H1 (cell line): Measurements from ENCODE around the gene RPL28. TPM values are rescaled to one million over a fixed set of nuclear protein-coding genes. Genes with fewer than 3 reads are reported as not detected.

ENCODE experiments used
- CTCF ChIA-PET: fragments of 300-600 bp; sonication (Branson Sonifier 250); formaldehyde crosslinking; loops from one replicate; lab custom pipeline; 2021; ENCODE audit not compliant: partially characterized antibody; lab: Charles Lee
- POLR2A ChIA-PET: fragments of 300-600 bp; sonication (Branson Sonifier 250); formaldehyde crosslinking; loops from one replicate; lab custom pipeline; 2021; ENCODE audit warnings: inconsistent platforms; ENCODE audit not compliant: partially characterized antibody; lab: Charles Lee
- DNase-seq, 2 experiments: peaks; one replicate each; pipeline versions ENCODE4 v3.0.0 to v3.0.0-alpha.2; 2010 to 2022; ENCODE audit warnings: low spot score in 2 of 2, low read depth in 1 of 2, mixed read lengths in 1 of 2
- FAIRE-seq: peaks from 2 replicates; lab custom pipeline; 2011; peaks lifted over from hg19 to GRCh38; lab: Jason Lieb, UNC
- H2AFZ ChIP-seq: 2 replicates; pipeline ENCODE4 v1.8.1; 2012; ENCODE audit warnings: low read length, inconsistent platforms
- H2AK5ac ChIP-seq: 2 replicates; pipeline ENCODE4 v1.6.1; 2013; ENCODE audit warnings: low read depth, low read length
- H2BK120ac ChIP-seq: replicated peaks from 2 replicates; pipeline ENCODE3; 2013; ENCODE audit warnings: low read depth, low read length, inconsistent platforms
- H2BK12ac ChIP-seq: 2 replicates; pipeline ENCODE4 v1.6.1; 2013; ENCODE audit warnings: low read depth, low read length
- H2BK15ac ChIP-seq: 2 replicates; pipeline ENCODE4 v1.6.1; 2013; ENCODE audit warnings: low read length
- H2BK20ac ChIP-seq: 2 replicates; pipeline ENCODE4 v1.6.1; 2013; ENCODE audit warnings: low read length
- H2BK5ac ChIP-seq: 2 replicates; pipeline ENCODE4 v1.6.1; 2013; ENCODE audit warnings: low read depth, low read length
- H3K14ac ChIP-seq: 2 replicates; pipeline ENCODE4 v1.6.1; 2013; ENCODE audit warnings: inconsistent platforms; ENCODE audit not compliant: insufficient read length
- H3K18ac ChIP-seq: 2 replicates; pipeline ENCODE4 v1.6.1; 2013; ENCODE audit warnings: low read length; ENCODE audit errors: extremely low read depth
- H3K23ac ChIP-seq: 2 replicates; pipeline ENCODE4 v1.6.1; 2013; ENCODE audit warnings: inconsistent platforms; ENCODE audit not compliant: insufficient read length
- H3K23me2 ChIP-seq: 2 replicates; pipeline ENCODE4 v1.6.1; 2013; ENCODE audit warnings: low read depth, low read length
- H3K27ac ChIP-seq: 2 replicates; pipeline ENCODE4 v1.6.1; 2011; ENCODE audit warnings: low read depth, low read length, inconsistent platforms
- H3K27me3 ChIP-seq, 4 experiments: replicated peaks in 1 of 4; 1 replicate in 1 of 4; 2 replicates in 3 of 4; pipeline versions ENCODE4 v1.6.1 to v1.8.1; 2011 to 2013; ENCODE audit warnings: low read length in 3 of 4, mild to moderate bottlenecking in 3 of 4, inconsistent platforms in 2 of 4, mixed read lengths in 2 of 4, moderate library complexity in 1 of 4; ENCODE audit not compliant: control insufficient read depth in 3 of 4, insufficient read depth in 3 of 4; ENCODE audit errors: extremely low read depth in 1 of 4
- H3K36me3 ChIP-seq, 4 experiments: 2 replicates each; pipeline versions ENCODE4 v1.6.1 to v1.8.1; 2011 to 2013; ENCODE audit warnings: mild to moderate bottlenecking in 4 of 4, low read length in 3 of 4, moderate library complexity in 2 of 4, control low read depth in 1 of 4, inconsistent platforms in 1 of 4; ENCODE audit not compliant: insufficient read depth in 4 of 4, control insufficient read depth in 2 of 4
- H3K4ac ChIP-seq: replicated peaks from 2 replicates; pipeline ENCODE3; 2013; ENCODE audit warnings: low read length, low read depth, mixed read lengths, inconsistent platforms; ENCODE audit not compliant: insufficient read length
- H3K4me1 ChIP-seq, 4 experiments: replicated peaks in 1 of 4; 1 replicate in 1 of 4; 2 replicates in 3 of 4; pipeline versions ENCODE4 v1.6.1 to v1.8.1; 2011 to 2013; ENCODE audit warnings: low read length in 3 of 4, inconsistent platforms in 2 of 4, mixed read lengths in 1 of 4; ENCODE audit not compliant: insufficient read depth in 4 of 4, control insufficient read depth in 3 of 4
- H3K4me2 ChIP-seq, 2 experiments: 2 replicates each; pipeline versions ENCODE4 v1.6.1 to v1.8.1; 2011 to 2013; ENCODE audit warnings: low read depth in 2 of 2, low read length in 2 of 2, control low read depth in 1 of 2, inconsistent platforms in 1 of 2, mild to moderate bottlenecking in 1 of 2; ENCODE audit not compliant: insufficient read depth in 1 of 2
- H3K4me3 ChIP-seq, 4 experiments: fragments of 200-600, 300-600 bp in 1 of 4; sonication (generic), shearing (Covaris generic), sonication (Bioruptor Twin) in 1 of 4; 2 replicates each; pipeline versions ENCODE4 v1.5.1 to v1.8.1; 2011 to 2016; ENCODE audit warnings: low read length in 4 of 4, low read depth in 3 of 4, control low read depth in 2 of 4, inconsistent platforms in 2 of 4, mild to moderate bottlenecking in 2 of 4, mixed read lengths in 1 of 4, moderate library complexity in 1 of 4; ENCODE audit not compliant: insufficient read depth in 2 of 4; ENCODE audit errors: extremely low read depth in 1 of 4
- H3K56ac ChIP-seq: replicated peaks from 2 replicates; pipeline ENCODE3; 2013; ENCODE audit warnings: low read depth, mild to moderate bottlenecking, mixed read lengths, low read length, inconsistent platforms; ENCODE audit not compliant: insufficient read length
- H3K79me1 ChIP-seq: 2 replicates; pipeline ENCODE4 v1.6.1; 2013; ENCODE audit warnings: low read depth, low read length, control low read depth
- H3K79me2 ChIP-seq, 2 experiments: 2 replicates each; pipeline versions ENCODE4 v1.6.1 to v1.8.1; 2012 to 2013; ENCODE audit warnings: low read length in 2 of 2, mild to moderate bottlenecking in 2 of 2, inconsistent platforms in 1 of 2; ENCODE audit not compliant: insufficient read depth in 2 of 2, control insufficient read depth in 1 of 2
- H3K9ac ChIP-seq, 4 experiments: replicated peaks in 1 of 4; 1 replicate in 1 of 4; 2 replicates in 3 of 4; pipeline versions ENCODE4 v1.6.1 to v1.8.1; 2011 to 2013; ENCODE audit warnings: low read depth in 3 of 4, low read length in 3 of 4, control low read depth in 2 of 4, mild to moderate bottlenecking in 2 of 4, moderate library complexity in 2 of 4, inconsistent platforms in 1 of 4; ENCODE audit errors: extremely low read depth in 1 of 4
- H3K9me3 ChIP-seq, 2 experiments: 2 replicates each; pipeline versions ENCODE4 v1.6.1 to v1.8.1; 2012 to 2013; ENCODE audit warnings: mild to moderate bottlenecking in 2 of 2, moderate library complexity in 2 of 2, control low read depth in 1 of 2, inconsistent platforms in 1 of 2, low read depth in 1 of 2, low read length in 1 of 2, mixed read lengths in 1 of 2; ENCODE audit not compliant: insufficient read depth in 2 of 2
- H4K20me1 ChIP-seq, 2 experiments: replicated peaks in 1 of 2; 2 replicates each; pipeline versions ENCODE3 to v1.8.1; 2011 to 2013; ENCODE audit warnings: inconsistent platforms in 2 of 2, low read length in 2 of 2, mild to moderate bottlenecking in 1 of 2; ENCODE audit not compliant: insufficient read depth in 2 of 2, control insufficient read depth in 1 of 2
- H4K5ac ChIP-seq: 2 replicates; pipeline ENCODE4 v1.6.1; 2013; ENCODE audit warnings: low read length, low read depth, mixed read lengths, inconsistent platforms; ENCODE audit not compliant: insufficient read length
- H4K8ac ChIP-seq: 2 replicates; pipeline ENCODE4 v1.8.0; 2013; ENCODE audit warnings: mild to moderate bottlenecking, moderate library complexity, low read length, inconsistent platforms; ENCODE audit not compliant: insufficient read depth; ENCODE audit errors: extremely low read depth
- H4K91ac ChIP-seq: replicated peaks from 2 replicates; pipeline ENCODE3; 2013; ENCODE audit warnings: low read length, mixed read lengths, inconsistent platforms; ENCODE audit not compliant: insufficient read length
- BACH1 ChIP-seq: IDR thresholded peaks from 2 replicates; pipeline ENCODE4 v1.6.1; 2012; ENCODE audit warnings: low read length, improper control_type of control experiment
- CHD1 ChIP-seq: IDR thresholded peaks from 2 replicates; pipeline ENCODE4 v1.6.1; 2012; ENCODE audit warnings: low read depth, low read length, improper control_type of control experiment
- CTBP2 ChIP-seq: IDR thresholded peaks from 2 replicates; pipeline ENCODE4 v1.7.0; 2011; ENCODE audit warnings: borderline replicate concordance, mild to moderate bottlenecking, moderate library complexity, mixed read lengths, low read length; ENCODE audit not compliant: insufficient read depth, insufficient read length
- NANOG ChIP-seq: IDR thresholded peaks from 2 replicates; pipeline ENCODE4 v1.6.1; 2011; ENCODE audit warnings: low read length, low read depth, mild to moderate bottlenecking, inconsistent platforms; ENCODE audit not compliant: insufficient read depth, poor library complexity, severe bottlenecking
- SAP30 ChIP-seq: fragments of 300-600 bp; sonication (generic); IDR thresholded peaks from 2 replicates; pipeline ENCODE4 v1.7.1; 2012; ENCODE audit warnings: low read length, moderate library complexity, mild to moderate bottlenecking, inconsistent platforms; ENCODE audit not compliant: insufficient read depth, insufficient replicate concordance
- SIN3A ChIP-seq, 2 experiments: IDR thresholded peaks in 1 of 2; conservative IDR thresholded peaks in 1 of 2; 2 replicates each; pipeline ENCODE4 v1.6.1; 2011 to 2012; ENCODE audit warnings: low read length in 2 of 2, improper control_type of control experiment in 1 of 2, low read depth in 1 of 2, mild to moderate bottlenecking in 1 of 2
- SP2 ChIP-seq: IDR thresholded peaks from 2 replicates; pipeline ENCODE4 v1.6.1; 2012; ENCODE audit warnings: mild to moderate bottlenecking, low read length, inconsistent platforms
- SRF ChIP-seq: IDR thresholded peaks from 2 replicates; pipeline ENCODE4 v1.6.1; 2011; ENCODE audit warnings: mild to moderate bottlenecking, low read depth, low read length, moderate library complexity
- WGBS, 2 experiments: shearing (Covaris generic) in 1 of 2; methylation state at CpG; one replicate each; pipeline versions ENCODE4 v1.1.6 to v1.1.7; 2013 to 2015; ENCODE audit warnings: low lambda C conversion rate in 2 of 2, mixed read lengths in 2 of 2, inconsistent platforms in 1 of 2, low coverage in 1 of 2, missing lambda C conversion rate in 1 of 2; ENCODE audit not compliant: insufficient replicate concordance in 2 of 2, insufficient coverage in 1 of 2, insufficient read length in 1 of 2; ENCODE audit errors: extremely low coverage in 1 of 2, missing lambda C conversion rate in 1 of 2; 5-methylcytosine and 5-hydroxymethylcytosine counted together
- polyA plus RNA-seq, 7 experiments: library from polyadenylated mRNA; depleted of rRNA in 3 of 7; stranded (reverse) in 5 of 7; unstranded in 2 of 7; fragments of >200 nt in 5 of 7; fragments of 200-250 nt in 2 of 7; gene quantifications; 1 replicate in 5 of 7; 2 replicates in 1 of 7; 4 replicates in 1 of 7; pipeline versions ENCODE4 v1.2.1 to v1.2.3, GENCODE V29; 2011 to 2013; ENCODE audit warnings: missing spikeins in 2 of 7, mixed read lengths in 2 of 7
- total RNA-seq: library from RNA; stranded (reverse); fragmentation: NEBNext Ultra II Directional; extraction: Animal tissue kit (Norgen Biotek cat#: 25700); gene quantifications from 2 replicates; pipeline ENCODE4 v1.2.1, GENCODE V29; 2021
- TF ChIP-seq, protein P1 (sequence below): IDR thresholded peaks from 2 replicates; pipeline ENCODE4 v1.6.1; 2011; ENCODE audit warnings: low read length, improper control_type of control experiment
- TF ChIP-seq, protein P2 (sequence below): IDR thresholded peaks from 2 replicates; pipeline ENCODE4 v1.6.1; 2012; ENCODE audit warnings: low read length, inconsistent platforms

Gene RPL28
- total and polyA plus RNA-seq, 2 of the 8 experiments (the other 6 are each of a cell fraction or from before 2014, with no cell fraction given) = 2,123 to 8,402 TPM

GRCh38 chr19:55446060-55446459, 60.3 kb downstream of the RPL28 start:
- Histone ChIP-seq H2AFZ (no peak overlapping the region), H3K4me1 (peaks cover 4 to 12% (median 8%) of the 10 kb centered on the region in 4 experiments; a peak in 6 of 7 replicates), H3K27me3 (peaks cover 62 to 96% (median 92%) of the 10 kb centered on the region in 4 experiments), H3K79me1 (no peaks in the 10 kb centered on the region), H3K23ac (no peak overlapping the region), H2BK12ac (no peak overlapping the region), H2BK5ac (no peak overlapping the region), H4K20me1 (peaks cover 3 to 16% of the 10 kb centered on the region in 2 experiments), H3K14ac (no peak overlapping the region), H3K4me3 (no peak overlapping the region), H3K18ac (no peak overlapping the region), H3K4me2 (no peak overlapping the region), H4K8ac (no peak overlapping the region), H3K4ac (no peak overlapping the region), H4K91ac (no peak overlapping the region), H2BK15ac (no peak overlapping the region), H2BK20ac (0 out of 2 replicates have a peak overlapping the region, but pooled peaks have one; percentile 6), H3K56ac (no peak overlapping the region), H4K5ac (no peak overlapping the region), H3K27ac (no peak overlapping the region), H3K23me2 (peaks cover 26% of the 10 kb centered on the region; the same call in 1 of the 2 replicates), H3K9me3 (no peaks in the 10 kb centered on the region), H3K9ac (no peak overlapping the region), H3K79me2 (no peaks in the 10 kb centered on the region), H2AK5ac (no peak overlapping the region), H3K36me3 (no peaks in the 10 kb centered on the region), H2BK120ac (no peak overlapping the region)
- DNase-seq (no peak), FAIRE-seq (no peak)
- WGBS, 2 experiments = 81% methylated on average over 7 of the region's 8 CpGs; no CpG with 5 or more reads in 1 of the 2 experiments
- ChIA-PET CTCF (interaction anchor here (0.6 kb wide), 2 partner anchors 59 to 107 kb away, joined by 3 to 4 read pairs; no protein-coding TSS in a partner anchor), POLR2A (interaction anchor here (0.6 kb wide), 1 partner anchor 150 kb away, joined by 4 read pairs; no protein-coding TSS in a partner anchor)
- no peak for TF ChIP-seq BACH1
- no peak for TF ChIP-seq SRF
- no peak for TF ChIP-seq CHD1
- TF ChIP-seq, protein P1, sequence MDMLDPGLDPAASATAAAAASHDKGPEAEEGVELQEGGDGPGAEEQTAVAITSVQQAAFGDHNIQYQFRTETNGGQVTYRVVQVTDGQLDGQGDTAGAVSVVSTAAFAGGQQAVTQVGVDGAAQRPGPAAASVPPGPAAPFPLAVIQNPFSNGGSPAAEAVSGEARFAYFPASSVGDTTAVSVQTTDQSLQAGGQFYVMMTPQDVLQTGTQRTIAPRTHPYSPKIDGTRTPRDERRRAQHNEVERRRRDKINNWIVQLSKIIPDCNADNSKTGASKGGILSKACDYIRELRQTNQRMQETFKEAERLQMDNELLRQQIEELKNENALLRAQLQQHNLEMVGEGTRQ = no peak
- no peak for TF ChIP-seq NANOG
- TF ChIP-seq, protein P2, sequence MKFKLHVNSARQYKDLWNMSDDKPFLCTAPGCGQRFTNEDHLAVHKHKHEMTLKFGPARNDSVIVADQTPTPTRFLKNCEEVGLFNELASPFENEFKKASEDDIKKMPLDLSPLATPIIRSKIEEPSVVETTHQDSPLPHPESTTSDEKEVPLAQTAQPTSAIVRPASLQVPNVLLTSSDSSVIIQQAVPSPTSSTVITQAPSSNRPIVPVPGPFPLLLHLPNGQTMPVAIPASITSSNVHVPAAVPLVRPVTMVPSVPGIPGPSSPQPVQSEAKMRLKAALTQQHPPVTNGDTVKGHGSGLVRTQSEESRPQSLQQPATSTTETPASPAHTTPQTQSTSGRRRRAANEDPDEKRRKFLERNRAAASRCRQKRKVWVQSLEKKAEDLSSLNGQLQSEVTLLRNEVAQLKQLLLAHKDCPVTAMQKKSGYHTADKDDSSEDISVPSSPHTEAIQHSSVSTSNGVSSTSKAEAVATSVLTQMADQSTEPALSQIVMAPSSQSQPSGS = no peak
- no peak for TF ChIP-seq CTBP2
- TF ChIP-seq SIN3A (conservative IDR thresholded peaks at IDR 0.05 in 1 of 2, IDR thresholded peaks at IDR 0.05 in 1 of 2; ENCODE audit: low read depth in 1 of 2, low read length in 2 of 2) = no peak
- TF ChIP-seq SAP30 = no peak
- no peak for TF ChIP-seq SP2
